SK-N-SH treated with all-trans-retinoic acid at 6 μM for 48 hours (cell line): Measurements from ENCODE around the gene ZNF93.

ENCODE experiments used
- ATAC-seq: fragments of 200-7000 bp; cut with Tn5 transposase; 3 replicates; pipeline ENCODE4 v1.9.1; 2020; ENCODE audit warnings: mild to moderate bottlenecking, moderate library complexity
- ARNTL ChIP-seq: fragments of 450-650 bp; formaldehyde crosslinking; IDR thresholded peaks from 2 replicates; pipeline ENCODE4 v1.5.0; 2020; ENCODE audit warnings: low read depth, mild to moderate bottlenecking, moderate library complexity, borderline replicate concordance
- BACH2 ChIP-seq: fragments of 250-450 bp; sonication (Bioruptor Pico); IDR thresholded peaks from 2 replicates; pipeline ENCODE4 v1.9.0; 2021; ENCODE audit warnings: mild to moderate bottlenecking, borderline replicate concordance
- CREB5 ChIP-seq: fragments of 250-450 bp; sonication (Bioruptor Pico); IDR thresholded peaks from 2 replicates; pipeline ENCODE4 v1.5.1; 2020; ENCODE audit warnings: low read depth, mild to moderate bottlenecking, moderate library complexity
- CSRNP3 ChIP-seq: fragments of 250-450 bp; sonication (Bioruptor Pico); IDR thresholded peaks from 2 replicates; pipeline ENCODE4 v1.5.1; 2021; ENCODE audit warnings: mild to moderate bottlenecking, moderate library complexity
- ESRRG ChIP-seq: fragments of 250-450 bp; sonication (Bioruptor Pico); IDR thresholded peaks from 2 replicates; pipeline ENCODE4 v1.6.1; 2021; ENCODE audit warnings: mild to moderate bottlenecking
- GLIS3 ChIP-seq: fragments of 250-450 bp; sonication (Bioruptor Pico); IDR thresholded peaks from 2 replicates; pipeline ENCODE4 v1.5.0; 2020; ENCODE audit warnings: mild to moderate bottlenecking, moderate library complexity
- ISL1 ChIP-seq: fragments of 250-450 bp; sonication (Bioruptor Pico); IDR thresholded peaks from 2 replicates; pipeline ENCODE4 v2.1.2; 2022; ENCODE audit warnings: mild to moderate bottlenecking, moderate library complexity
- OSR1 ChIP-seq: fragments of 250-450 bp; sonication (Bioruptor Pico); IDR thresholded peaks from 2 replicates; pipeline ENCODE4 v1.8.0; 2022; ENCODE audit warnings: moderate library complexity, mild to moderate bottlenecking, inconsistent platforms
- PATZ1 ChIP-seq: fragments of 250-450 bp; sonication (Bioruptor Pico); IDR thresholded peaks from 2 replicates; pipeline ENCODE4 v1.8.0; 2020; ENCODE audit warnings: mild to moderate bottlenecking, moderate library complexity, borderline replicate concordance
- POU6F1 ChIP-seq: fragments of 250-450 bp; sonication (Bioruptor Pico); IDR thresholded peaks from 2 replicates; pipeline ENCODE4 v1.8.0; 2021; ENCODE audit warnings: low read depth, mild to moderate bottlenecking, moderate library complexity, borderline replicate concordance
- PPARA ChIP-seq: fragments of 250-450 bp; sonication (Bioruptor Pico); IDR thresholded peaks from 2 replicates; pipeline ENCODE4 v1.5.0; 2020; ENCODE audit warnings: mild to moderate bottlenecking, borderline replicate concordance
- RARB ChIP-seq: fragments of 250-450 bp; sonication (Bioruptor Pico); IDR thresholded peaks from 2 replicates; pipeline ENCODE4 v1.8.0; 2021; ENCODE audit warnings: mild to moderate bottlenecking, moderate library complexity
- SNAI2 ChIP-seq: fragments of 250-450 bp; sonication (Bioruptor Pico); IDR thresholded peaks from 2 replicates; pipeline ENCODE4 v1.5.0; 2020; ENCODE audit warnings: mild to moderate bottlenecking, moderate library complexity
- TCF4 ChIP-seq: fragments of 250-450 bp; sonication (Bioruptor Pico); IDR thresholded peaks from 2 replicates; pipeline ENCODE4 v1.8.0; 2021; ENCODE audit warnings: mild to moderate bottlenecking, moderate library complexity, borderline replicate concordance
- TOX ChIP-seq: fragments of 250-450 bp; sonication (Bioruptor Pico); IDR thresholded peaks from 2 replicates; pipeline ENCODE4 v1.8.0; 2021; ENCODE audit warnings: mild to moderate bottlenecking, moderate library complexity, borderline replicate concordance
- TSHZ2 ChIP-seq: fragments of 250-450 bp; sonication (Bioruptor Pico); IDR thresholded peaks from 2 replicates; pipeline ENCODE4 v1.5.0; 2020; ENCODE audit warnings: mild to moderate bottlenecking, moderate library complexity
- ZFP3 ChIP-seq: fragments of 250-450 bp; sonication (Bioruptor Pico); IDR thresholded peaks from 2 replicates; pipeline ENCODE4 v1.5.0; 2020; ENCODE audit warnings: mild to moderate bottlenecking, moderate library complexity
- ZFP30 ChIP-seq: fragments of 450-650 bp; formaldehyde crosslinking; IDR thresholded peaks from 2 replicates; pipeline ENCODE4 v1.5.0; 2022; ENCODE audit warnings: mild to moderate bottlenecking, moderate library complexity
- ZNF565 ChIP-seq: fragments of 450-650 bp; formaldehyde crosslinking; conservative IDR thresholded peaks from 2 replicates; pipeline ENCODE4 v1.5.0; 2020; ENCODE audit warnings: low read depth, mild to moderate bottlenecking, moderate library complexity
- ZNF70 ChIP-seq: fragments of 450-650 bp; formaldehyde crosslinking; IDR thresholded peaks from 2 replicates; pipeline ENCODE4 v1.5.0; 2020; ENCODE audit warnings: mild to moderate bottlenecking, moderate library complexity
- ZNF8 ChIP-seq: fragments of 450-650 bp; formaldehyde crosslinking; IDR thresholded peaks from 2 replicates; pipeline ENCODE4 v1.5.0; 2020; ENCODE audit warnings: mild to moderate bottlenecking, moderate library complexity

ZNF93 gene

GRCh38 chr19:19946226-19946625 lies 45.5 kb downstream of the ZNF93 start:
- TF ChIP-seq TCF4 (CRISPR knock-in tag) (no peak), GLIS3 (no peak), TOX (CRISPR knock-in tag) (no peak), TSHZ2 (CRISPR knock-in tag) (no peak), ZNF8 (CRISPR knock-in tag) (no peak), POU6F1 (CRISPR knock-in tag) (no peak), PPARA (CRISPR knock-in tag) (no peak)
- no peak for ATAC-seq

- ATAC-seq = no peak
- no peak for TF ChIP-seq ESRRG (CRISPR knock-in tag)
- TF ChIP-seq RARB (CRISPR knock-in tag) = no peak
- no peak for TF ChIP-seq ZFP3
- no peak for TF ChIP-seq ZFP30 (CRISPR knock-in tag)
- TF ChIP-seq ISL1 (CRISPR knock-in tag) = no peak
- TF ChIP-seq TSHZ2 (CRISPR knock-in tag) = no peak
- no peak for TF ChIP-seq ZNF70
- TF ChIP-seq ARNTL (CRISPR knock-in tag) = no peak
- no peak for TF ChIP-seq BACH2
- TF ChIP-seq POU6F1 (CRISPR knock-in tag) = no peak
- no peak for TF ChIP-seq PATZ1 (CRISPR knock-in tag)
- TF ChIP-seq CREB5 = no peak
- no peak for TF ChIP-seq CSRNP3 (CRISPR knock-in tag)
- TF ChIP-seq ZNF565 (CRISPR knock-in tag) = no peak
- no peak for TF ChIP-seq TOX (CRISPR knock-in tag)
- no peak for TF ChIP-seq ZNF8 (CRISPR knock-in tag)
- TF ChIP-seq SNAI2 (CRISPR knock-in tag) = no peak
- TF ChIP-seq OSR1 (CRISPR knock-in tag) = no peak
Measured at GRCh38 chr19:19948800-19949199, 48.1 kb downstream of the ZNF93 start.
